Lower lobe of right lung (tissue), 2 donors: ENCODE data around the gene AFM. TPM values are rescaled to one million over a fixed set of nuclear protein-coding genes. Genes with fewer than 3 reads are reported as not detected.

Source experiments
- ATAC-seq, 2 donors: fragments of 200-7000 bp; cut with Tn5 transposase; one replicate each; pipeline ENCODE4 v1.9.1; 2020 to 2022; ENCODE audit warnings: mild to moderate bottlenecking in 2 of 2, moderate library complexity in 2 of 2
- DNase-seq: peaks from one replicate; pipeline ENCODE4 v3.0.0-alpha.2; 2020
- H3K27ac ChIP-seq: fragments of 200-600 bp; one replicate; pipeline ENCODE4 v1.8.0; 2022
- H3K27me3 ChIP-seq: fragments of 200-600 bp; one replicate; pipeline ENCODE4 v1.8.0; 2022; ENCODE audit warnings: low read depth
- H3K36me3 ChIP-seq: fragments of 200-600 bp; one replicate; pipeline ENCODE4 v1.8.0; 2022; ENCODE audit warnings: mild to moderate bottlenecking
- H3K4me1 ChIP-seq: fragments of 200-600 bp; one replicate; pipeline ENCODE4 v1.8.0; 2022
- H3K4me3 ChIP-seq: fragments of 200-600 bp; one replicate; pipeline ENCODE4 v1.8.0; 2022; ENCODE audit warnings: mild to moderate bottlenecking
- H3K9me3 ChIP-seq: fragments of 200-600 bp; one replicate; pipeline ENCODE4 v1.8.0; 2022
- CTCF ChIP-seq: fragments of 200-600 bp; IDR thresholded peaks from one replicate; pipeline ENCODE4 v1.8.0; 2022; ENCODE audit warnings: antibody characterized with exemption, mild to moderate bottlenecking
- intact Hi-C: fragments of 100-400 bp; cut with DNase I; formaldehyde crosslinking; loops from one replicate; pipeline ENCODE4 v1.11.0; 2022
- total RNA-seq: library from RNA; stranded (reverse); fragmentation: NEBNext Ultra II Directional; extraction: Animal tissue kit (Norgen Biotek cat#: 25700); gene quantifications from one replicate; pipeline ENCODE4 v1.2.1, GENCODE V29; 2021
- donor health status: DM: no; HTN: yes; CAD: no; lungs with severe emphysema.

The AFM gene
- total RNA-seq, 1 donor from 2014 or later = not detected

- no peak for DNase-seq
These were observed 25.1 kb upstream of the AFM start for GRCh38 chr4:73456177-73457022.

GRCh38 chr4:73458184-73459047, 23.1 kb upstream of the AFM start:
- TF ChIP-seq CTCF = no peak
- H3K36me3 ChIP-seq = no peaks in the 10 kb centered on the region
- no peaks in the 10 kb centered on the region for H3K4me1 ChIP-seq
- no peak overlapping the region for H3K27ac ChIP-seq
- no peaks in the 10 kb centered on the region for H3K27me3 ChIP-seq
- DNase-seq = no peak
- no peaks in the 10 kb centered on the region for H3K9me3 ChIP-seq
- no peak overlapping the region for H3K4me3 ChIP-seq
- intact Hi-C loops = no loop called here
- no peak for ATAC-seq

More at GRCh38 chr4:73456177-73457022, 25.1 kb upstream of the AFM start:
- Histone ChIP-seq H3K27me3 (no peaks in the 10 kb centered on the region), H3K9me3 (no peaks in the 10 kb centered on the region), H3K4me1 (no peaks in the 10 kb centered on the region), H3K36me3 (no peaks in the 10 kb centered on the region), H3K27ac (no peak overlapping the region), H3K4me3 (no peak overlapping the region)
- TF ChIP-seq CTCF = no peak
- intact Hi-C loops = no loop called here
- no peak for ATAC-seq

GRCh38 chr4:73459048-73459421, 22.5 kb upstream of the AFM start:
- Histone ChIP-seq H3K4me3 (no peak overlapping the region), H3K27ac (no peak overlapping the region), H3K9me3 (no peaks in the 10 kb centered on the region), H3K27me3 (no peaks in the 10 kb centered on the region), H3K4me1 (no peaks in the 10 kb centered on the region), H3K36me3 (no peaks in the 10 kb centered on the region)
- intact Hi-C loops = no loop called here
- no peak for TF ChIP-seq CTCF
- no peak for ATAC-seq
- DNase-seq = no peak

- Histone ChIP-seq H3K4me1 (no peaks in the 10 kb centered on the region), H3K4me3 (no peak overlapping the region), H3K36me3 (no peaks in the 10 kb centered on the region), H3K27me3 (no peaks in the 10 kb centered on the region), H3K27ac (no peak overlapping the region), H3K9me3 (no peaks in the 10 kb centered on the region)
- ATAC-seq (no peak), DNase-seq (no peak)
- intact Hi-C loops = no loop called here
- no peak for TF ChIP-seq CTCF
These were observed 20.5 kb upstream of the AFM start for GRCh38 chr4:73460913-73461522.

GRCh38 chr4:73468170-73468569, 13.4 kb upstream of the AFM start:
- Histone ChIP-seq H3K27me3 (no peaks in the 10 kb centered on the region), H3K4me3 (no peak overlapping the region), H3K36me3 (no peaks in the 10 kb centered on the region), H3K9me3 (no peaks in the 10 kb centered on the region), H3K27ac (no peak overlapping the region), H3K4me1 (no peaks in the 10 kb centered on the region)
- intact Hi-C loops = no loop called here
- TF ChIP-seq CTCF = no peak
- no peak for ATAC-seq
- no peak for DNase-seq
